ENCODE data around the gene SPTB.

The SPTB gene

GRCh38 chr14:64743061-64743460, 136.6 kb downstream of the SPTB start:
- no peak for DNase-seq

- no peak for DNase-seq
Measured at GRCh38 chr14:64741961-64742360, 137.7 kb downstream of the SPTB start.

DNA sequence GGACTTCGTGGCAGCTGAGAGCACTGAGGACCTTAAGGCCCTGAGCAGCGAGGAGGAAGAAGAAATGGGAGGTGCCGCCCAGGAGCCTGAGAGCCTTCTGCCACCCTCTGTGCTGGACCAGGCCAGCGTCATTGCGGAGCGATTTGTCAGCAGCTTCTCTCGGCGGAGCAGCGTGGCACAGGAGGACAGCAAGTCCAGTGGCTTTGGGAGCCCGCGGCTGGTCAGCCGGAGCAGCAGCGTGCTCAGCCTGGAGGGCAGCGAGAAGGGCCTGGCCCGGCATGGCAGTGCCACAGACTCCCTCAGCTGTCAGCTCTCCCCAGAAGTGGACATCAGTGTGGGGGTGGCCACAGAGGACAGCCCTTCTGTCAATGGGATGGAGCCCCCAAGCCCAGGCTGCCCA, 138.5 kb downstream of the SPTB start:
- DNase-seq = no peak

- DNase-seq = no peak
Measured at GRCh38 chr14:64738281-64738804, 141.4 kb downstream of the SPTB start.

DNA sequence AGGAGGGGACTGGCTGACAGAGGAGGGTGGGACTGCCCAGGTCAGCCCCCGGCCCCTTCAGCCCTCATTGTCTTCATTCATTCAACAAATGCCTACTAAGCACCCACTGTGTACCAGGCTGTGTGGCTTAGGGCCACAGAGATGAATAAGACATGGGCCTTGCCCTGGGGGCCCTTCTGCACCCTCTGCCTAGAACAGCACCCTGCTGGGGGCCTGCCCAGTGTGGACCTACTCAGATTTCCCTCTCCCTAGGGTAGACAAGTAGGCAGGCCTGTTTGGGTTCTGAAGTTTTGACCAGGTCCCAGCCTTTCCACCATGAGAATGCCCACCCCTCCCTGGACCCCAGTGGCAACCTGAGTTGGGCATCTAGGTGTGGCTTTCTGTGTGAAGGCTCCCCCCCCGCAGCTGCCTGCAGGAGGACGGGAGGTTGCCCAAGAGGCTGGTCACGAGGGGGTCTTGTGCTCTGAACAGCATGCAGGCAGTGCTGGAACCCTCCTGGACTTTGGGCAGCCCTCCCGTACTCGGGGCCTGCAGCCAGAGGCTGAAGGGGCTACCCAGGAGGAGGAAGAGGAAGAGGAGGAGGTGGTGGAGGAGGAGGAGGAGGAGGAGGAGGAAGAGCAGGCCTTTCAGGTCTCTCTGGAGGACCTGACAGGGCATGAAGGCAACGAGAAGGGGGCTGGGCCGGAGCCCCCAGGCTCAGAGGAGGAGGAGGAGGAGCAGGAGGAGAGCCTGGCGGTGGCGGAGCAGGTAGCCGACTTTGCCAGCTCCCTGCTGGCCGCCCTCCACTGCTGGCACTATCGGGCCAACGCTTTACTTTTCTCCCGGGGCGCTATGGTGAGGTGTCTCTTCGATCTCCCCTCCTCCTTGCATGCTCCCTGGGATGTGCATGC, 142.1 kb downstream of the SPTB start:
- no peak for DNase-seq

- no peak for DNase-seq
Measured at GRCh38 chr14:64736271-64737169, 143.2 kb downstream of the SPTB start.

DNA sequence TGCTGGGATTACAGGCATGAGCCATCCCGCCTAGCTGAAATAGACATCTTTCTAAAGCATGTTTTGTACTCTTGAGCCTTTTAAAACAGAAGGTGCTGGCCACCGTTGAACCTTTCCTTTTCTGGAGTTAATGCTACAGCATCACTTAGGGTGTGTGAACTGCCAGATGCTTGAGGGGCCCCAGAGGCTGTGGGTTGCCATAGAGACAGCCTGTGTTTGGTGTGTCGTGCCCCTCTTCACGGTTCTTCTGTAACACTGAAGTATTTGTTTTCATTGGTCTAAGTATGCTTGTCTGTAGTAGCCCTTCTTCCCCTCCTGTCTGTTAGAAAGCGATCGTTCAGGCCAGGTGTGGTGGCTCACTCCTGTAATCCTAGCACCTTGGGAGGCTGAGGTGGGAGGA, 144.7 kb downstream of the SPTB start:
- no peak for DNase-seq

DNA sequence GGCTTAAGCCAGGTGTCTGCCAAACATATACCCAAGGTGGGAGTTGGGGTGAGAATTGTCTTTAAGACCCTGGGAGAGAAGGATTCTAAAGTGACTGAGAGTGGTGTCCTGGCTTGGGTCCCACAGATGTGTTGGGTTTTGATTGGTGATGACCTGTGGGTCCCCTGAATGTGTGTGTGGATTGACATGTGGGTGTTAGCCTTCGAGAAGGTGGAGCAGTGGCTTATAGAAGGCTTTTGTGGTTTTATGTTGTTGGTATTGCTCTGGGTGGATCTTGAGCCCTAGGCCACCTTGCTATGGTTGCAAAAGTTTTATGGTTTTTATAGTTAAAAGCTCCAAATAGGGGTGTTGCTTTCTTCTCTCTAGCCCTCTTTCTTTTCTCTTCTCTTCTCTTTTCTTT, 145.8 kb downstream of the SPTB start:
- DNase-seq = no peak

DNA sequence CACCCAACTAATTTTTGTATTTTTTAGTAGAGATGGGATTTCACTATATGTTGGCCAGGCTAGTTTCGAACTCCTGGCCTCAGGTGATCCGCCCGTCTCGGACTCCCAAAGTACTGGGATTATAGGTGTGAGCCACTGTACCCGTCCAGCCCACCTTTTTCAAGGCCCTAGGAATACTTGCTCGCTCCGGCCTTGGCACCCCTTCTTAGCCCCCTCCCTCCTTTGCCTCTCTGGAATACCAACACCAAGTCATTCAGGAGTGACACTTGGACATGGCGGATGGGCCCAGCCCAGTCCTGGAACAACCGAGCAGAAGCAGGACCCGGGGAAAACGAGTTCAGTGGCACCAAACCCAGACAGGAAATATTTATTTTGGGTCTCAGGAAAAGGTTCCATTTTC, 146.4 kb downstream of the SPTB start:
- no peak for DNase-seq

GRCh38 chr14:64732536-64733120, 147.1 kb downstream of the SPTB start:
- DNase-seq = no peak

DNA sequence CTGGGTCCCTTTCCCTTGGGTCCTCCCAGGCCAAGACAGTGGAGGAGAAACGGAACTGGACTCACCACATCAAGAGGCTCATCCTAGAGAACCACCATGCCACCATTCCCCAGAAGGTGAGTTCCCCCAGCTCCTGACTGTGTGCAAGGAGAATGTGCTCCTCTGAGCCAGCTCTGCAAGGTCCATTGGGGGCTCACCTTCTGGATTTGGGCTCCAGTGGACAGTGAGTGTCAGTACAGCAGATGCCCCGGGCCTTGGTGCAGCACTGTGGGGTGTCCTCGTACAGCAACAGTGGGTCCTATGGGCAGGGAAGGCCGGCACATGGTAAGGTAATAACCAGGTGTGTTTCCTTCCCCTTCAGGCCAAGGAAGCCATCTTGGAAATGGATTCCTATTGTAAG, 147.6 kb downstream of the SPTB start:
- no peak for DNase-seq

- no peak for DNase-seq
Measured at GRCh38 chr14:64731141-64731581, 148.5 kb downstream of the SPTB start.

GRCh38 chr14:64730681-64731080, 149.0 kb downstream of the SPTB start:
- no peak for DNase-seq

- no peak for DNase-seq
Measured at GRCh38 chr14:64730061-64730440, 149.7 kb downstream of the SPTB start.

DNA sequence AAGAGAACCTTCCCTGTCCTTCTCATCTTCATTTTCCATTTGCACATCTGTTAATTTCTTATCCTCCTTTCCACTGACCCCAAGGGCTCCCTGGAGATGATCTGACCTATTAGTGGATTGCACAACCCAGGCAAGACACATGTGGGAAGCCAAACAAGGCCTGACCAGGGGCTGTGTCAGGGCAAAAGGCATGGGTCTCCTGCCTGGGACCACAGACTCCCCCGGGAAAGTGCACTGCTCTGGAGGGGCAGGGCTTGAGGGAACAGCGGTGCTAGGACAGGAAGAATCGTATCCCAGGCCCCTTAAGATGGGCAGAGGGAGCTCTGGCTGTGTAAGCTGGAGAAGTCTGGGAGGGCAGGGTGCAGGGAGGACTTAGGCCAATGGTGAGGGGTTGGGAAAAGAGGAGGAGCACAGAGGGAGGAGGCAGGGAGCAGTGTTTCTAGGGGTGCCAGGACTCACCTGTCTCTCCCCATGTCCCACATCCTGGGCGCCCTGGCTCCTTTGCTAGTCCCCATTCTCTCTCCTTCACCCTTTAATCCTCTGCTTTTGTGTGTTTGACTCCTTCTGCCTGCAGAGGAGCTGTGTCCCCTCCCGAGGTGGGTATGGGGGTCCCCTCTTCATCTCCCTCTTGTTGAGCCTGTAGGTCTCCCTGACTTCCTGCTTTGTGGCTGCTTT, 150.2 kb downstream of the SPTB start:
- DNase-seq = no peak

GRCh38 chr14:64728856-64729255, 150.9 kb downstream of the SPTB start:
- DNase-seq = no peak

GRCh38 chr14:64728106-64728505, 151.6 kb downstream of the SPTB start:
- no peak for DNase-seq

DNA sequence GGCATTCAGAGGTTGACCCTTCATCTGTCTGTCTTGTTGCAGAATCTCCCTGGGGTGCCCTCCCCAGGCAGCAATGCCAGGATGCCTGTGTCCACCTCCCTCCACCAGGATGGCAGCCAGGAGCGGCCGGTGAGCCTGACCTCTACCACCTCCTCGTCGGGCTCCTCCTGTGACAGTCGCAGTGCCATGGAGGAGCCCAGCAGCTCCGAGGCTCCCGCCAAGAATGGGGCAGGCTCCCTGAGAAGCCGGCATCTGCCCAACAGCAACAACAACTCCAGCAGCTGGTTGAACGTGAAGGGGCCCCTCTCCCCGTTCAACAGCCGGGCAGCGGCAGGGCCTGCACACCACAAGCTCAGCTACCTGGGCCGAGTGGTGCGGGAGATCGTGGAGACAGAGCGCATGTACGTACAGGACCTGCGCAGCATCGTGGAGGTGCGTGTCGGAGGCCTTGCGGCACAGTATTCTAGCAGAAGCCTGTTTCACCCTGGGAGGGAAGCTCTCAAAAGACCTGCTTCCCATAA, 152.1 kb downstream of the SPTB start:
- DNase-seq = no peak

GRCh38 chr14:64726585-64726890, 153.2 kb downstream of the SPTB start:
- DNase-seq = no peak

- no peak for DNase-seq
Measured at GRCh38 chr14:64725879-64726584, 153.7 kb downstream of the SPTB start.

DNA sequence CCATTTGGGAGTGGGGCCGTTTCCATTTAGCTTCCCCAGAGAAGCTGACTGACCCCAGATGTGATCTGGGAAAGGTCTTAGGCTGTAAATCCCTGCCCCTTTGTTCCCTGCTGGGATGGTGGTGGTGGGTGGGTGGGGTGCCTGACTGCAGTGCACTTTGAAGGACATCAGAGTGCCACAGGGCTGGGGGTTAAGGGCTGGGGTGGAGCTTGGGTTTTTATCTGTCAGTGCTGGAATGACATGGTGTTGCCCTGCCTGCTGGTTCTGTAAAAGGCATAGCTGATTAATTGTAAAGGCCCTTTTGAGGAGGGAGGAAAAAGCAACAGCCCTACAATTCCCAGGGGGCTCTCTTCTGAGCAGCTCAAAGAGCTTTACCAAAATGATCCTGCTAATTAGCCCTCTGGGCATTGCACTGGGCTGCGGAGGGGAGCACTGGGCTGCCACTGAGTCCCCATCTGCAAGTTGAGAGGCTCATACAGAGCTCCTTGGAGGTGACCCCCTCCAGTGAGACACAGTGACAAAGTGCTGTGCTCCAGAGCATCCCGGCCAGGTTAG, 154.4 kb downstream of the SPTB start:
- no peak for DNase-seq

DNA sequence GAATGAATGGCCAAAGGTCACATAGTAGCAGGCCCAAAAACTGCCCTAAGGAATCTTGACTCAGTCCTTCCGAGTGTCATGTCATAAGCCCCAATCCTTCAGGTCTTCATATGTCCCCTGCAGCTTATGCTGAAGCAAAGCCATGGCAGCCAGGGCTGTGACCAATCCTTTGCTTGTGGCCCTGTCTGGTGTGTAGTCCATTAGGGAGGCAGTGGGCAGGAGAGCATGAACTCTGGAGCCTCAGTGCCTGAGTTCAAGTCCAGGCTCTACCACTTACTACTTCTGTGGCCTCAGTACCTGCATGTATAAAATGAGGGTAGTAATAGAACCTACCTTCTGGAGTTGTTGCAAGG, 155.2 kb downstream of the SPTB start:
- no peak for DNase-seq

Measured in activated CD4-positive, alpha-beta T cell treated with anti-CD3 and anti-CD28 coated beads for 1 hour (primary cell).